NCI-H2029 treated with DMSO at 0.1 percent for 48 hours (cell line): Measurements from ENCODE around the gene ATP5PD.
"Not testable (repeated sequence)": the region's sequence is repeated elsewhere in the genome, so short reads cannot be mapped to it uniquely, and the experiment has no call there.

Experiments
- DNase-seq: peaks from one replicate; lab custom pipeline; 2025; lab: John Stamatoyannopoulos, UW

ATP5PD gene

DNA sequence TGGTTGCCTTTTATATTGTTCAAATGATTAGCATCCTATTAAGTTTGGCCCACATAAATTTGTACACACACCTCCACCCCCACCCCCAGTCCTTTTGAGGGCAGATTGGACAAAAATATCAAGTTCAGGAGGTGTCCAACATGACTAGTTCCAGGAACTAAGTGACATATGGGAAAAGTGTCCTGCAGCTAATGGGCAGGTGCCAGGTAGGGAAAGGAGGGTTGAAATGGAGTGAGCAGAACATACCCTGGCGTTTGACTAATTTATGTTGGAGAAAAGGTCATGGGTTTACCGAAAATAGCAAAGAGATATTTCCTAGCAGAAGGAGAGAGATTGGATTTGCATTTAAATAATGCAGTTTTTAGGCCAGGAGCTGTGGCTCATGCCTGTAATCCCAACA, 5.2 kb upstream of the ATP5PD start:
- DNase-seq, result no peak

DNA sequence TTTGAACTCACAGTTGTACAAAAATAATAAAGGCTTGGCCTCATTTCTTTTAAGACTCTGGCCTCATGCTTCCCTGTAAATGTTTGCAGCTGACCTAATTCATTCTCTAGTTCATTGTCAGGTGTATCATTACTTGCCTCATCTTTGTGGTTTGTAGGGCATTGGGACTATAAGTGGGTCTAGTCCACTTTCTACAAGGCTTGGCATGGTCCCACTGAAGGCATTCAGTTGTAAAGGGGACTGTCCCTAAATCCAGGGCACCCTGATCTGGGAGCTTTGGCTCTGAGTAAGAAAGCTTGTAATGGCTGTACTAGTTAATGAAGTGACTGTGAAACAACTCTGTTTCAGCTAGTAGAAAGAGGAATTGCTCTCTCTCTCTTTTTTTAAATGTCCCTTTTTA, 2.9 kb upstream of the ATP5PD start:
- no peak for DNase-seq

DNA sequence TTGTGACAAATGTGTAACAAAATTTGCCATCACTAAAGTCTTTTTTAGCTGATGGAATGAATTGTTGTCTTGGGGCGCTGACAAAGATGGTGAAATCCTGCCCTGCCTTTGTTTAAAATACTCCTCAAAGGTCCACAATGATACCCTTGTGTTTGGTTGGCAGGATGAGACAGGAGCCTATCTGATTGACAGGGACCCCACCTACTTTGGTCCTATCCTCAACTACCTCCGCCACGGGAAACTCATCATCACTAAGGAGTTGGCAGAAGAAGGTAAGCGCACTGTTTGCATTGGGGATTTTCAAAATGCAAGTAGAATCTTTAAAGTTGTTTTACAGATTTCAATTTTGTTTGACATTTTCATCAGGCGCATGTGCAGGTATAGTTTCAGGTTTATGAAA, 2.3 kb upstream of the ATP5PD start:
- DNase-seq, result no peak

DNA sequence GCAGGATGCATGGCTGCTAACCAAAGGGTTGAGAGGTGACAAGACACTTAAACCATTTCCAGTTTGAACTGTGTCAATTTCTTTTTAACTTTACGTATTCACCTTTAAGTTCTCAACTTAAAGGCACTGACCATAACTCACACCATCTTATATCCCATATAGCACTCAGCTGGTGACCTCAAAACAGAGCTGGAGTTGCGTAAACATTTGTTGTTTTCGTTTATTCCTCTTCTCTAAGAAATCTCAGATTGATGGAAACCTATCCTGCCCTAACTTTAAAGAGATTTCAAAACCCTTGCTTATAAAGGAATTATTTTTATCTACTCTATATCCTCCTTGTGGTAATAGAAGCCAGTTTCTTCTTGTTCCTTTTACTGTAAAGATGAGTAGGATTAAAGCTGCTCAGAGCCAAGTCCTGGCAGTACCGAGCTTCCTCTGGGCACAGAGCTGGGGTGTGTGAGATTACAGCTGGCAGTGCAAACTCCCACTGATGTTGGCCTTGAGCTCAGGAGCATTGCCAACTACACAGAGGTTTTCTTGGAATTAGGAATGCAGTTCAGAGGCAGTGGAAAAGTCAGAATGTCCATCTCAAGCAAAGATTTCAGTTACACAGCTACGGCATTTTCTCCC, 1.6 kb upstream of the ATP5PD start:
- no peak for DNase-seq

GRCh38 chr17:75047398-75048098, 779 bp upstream of the ATP5PD start:
- DNase-seq, result no peak

DNA sequence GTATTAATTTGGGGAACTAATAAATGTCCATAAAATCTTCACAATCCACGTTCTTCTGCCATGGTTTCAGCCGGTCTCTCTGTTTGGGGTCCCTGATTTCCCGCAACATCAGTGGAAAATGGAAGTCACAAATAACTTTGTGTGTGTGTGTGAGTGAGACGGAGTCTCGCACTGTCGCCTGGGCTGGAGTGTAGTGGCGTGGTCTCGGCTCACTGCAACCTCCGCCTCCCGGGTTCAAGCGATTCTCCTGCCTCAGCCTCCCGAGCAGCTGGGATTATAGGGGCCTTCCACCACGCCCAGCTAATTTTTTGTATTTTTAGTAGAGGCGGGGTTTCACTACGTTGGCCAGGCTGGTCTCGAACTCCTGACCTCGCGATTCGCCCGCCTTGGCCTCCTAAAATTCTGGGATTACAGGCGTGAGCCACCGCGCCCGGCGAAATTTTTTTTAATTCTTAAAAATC, 793 bp downstream of the ATP5PD start:
- not testable (repeated sequence) for DNase-seq

DNA sequence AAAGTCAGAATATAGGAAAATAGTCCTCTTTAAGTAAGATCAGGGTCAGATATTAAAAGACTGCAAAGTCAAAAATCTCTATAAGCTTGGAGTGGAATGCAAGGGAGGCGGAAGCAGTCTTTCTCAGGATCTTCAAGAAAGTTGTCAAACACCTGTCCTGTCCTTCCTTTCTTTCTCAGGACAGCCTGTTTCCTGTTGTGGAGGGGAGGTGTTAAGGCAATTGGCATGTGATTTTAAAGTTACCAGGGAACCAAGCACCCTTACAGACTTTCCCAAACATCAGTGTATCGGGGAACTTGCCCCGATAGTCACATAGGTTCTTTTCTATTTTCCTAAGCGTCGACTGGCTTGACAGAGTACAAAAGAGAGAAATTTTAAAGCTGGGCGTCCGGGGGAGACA, 2.1 kb downstream of the ATP5PD start:
- no peak for DNase-seq

GRCh38 chr17:75043789-75044188, 3.0 kb downstream of the ATP5PD start:
- DNase-seq, result not testable (repeated sequence)

- no peak for DNase-seq
These were observed 5.0 kb downstream of the ATP5PD start for GRCh38 chr17:75041656-75042280.

- DNase-seq, result no peak
These were observed 7.5 kb downstream of the ATP5PD start for GRCh38 chr17:75039238-75039637.

GRCh38 chr17:75036643-75037268, 10.0 kb downstream of the ATP5PD start:
- DNase-seq, result peak; percentile 46

GRCh38 chr17:75034236-75034908, 12.4 kb downstream of the ATP5PD start:
- peak; percentile 54 for DNase-seq

GRCh38 chr17:75033346-75034235, 13.2 kb downstream of the ATP5PD start:
- peak; percentile 40 for DNase-seq

DNA sequence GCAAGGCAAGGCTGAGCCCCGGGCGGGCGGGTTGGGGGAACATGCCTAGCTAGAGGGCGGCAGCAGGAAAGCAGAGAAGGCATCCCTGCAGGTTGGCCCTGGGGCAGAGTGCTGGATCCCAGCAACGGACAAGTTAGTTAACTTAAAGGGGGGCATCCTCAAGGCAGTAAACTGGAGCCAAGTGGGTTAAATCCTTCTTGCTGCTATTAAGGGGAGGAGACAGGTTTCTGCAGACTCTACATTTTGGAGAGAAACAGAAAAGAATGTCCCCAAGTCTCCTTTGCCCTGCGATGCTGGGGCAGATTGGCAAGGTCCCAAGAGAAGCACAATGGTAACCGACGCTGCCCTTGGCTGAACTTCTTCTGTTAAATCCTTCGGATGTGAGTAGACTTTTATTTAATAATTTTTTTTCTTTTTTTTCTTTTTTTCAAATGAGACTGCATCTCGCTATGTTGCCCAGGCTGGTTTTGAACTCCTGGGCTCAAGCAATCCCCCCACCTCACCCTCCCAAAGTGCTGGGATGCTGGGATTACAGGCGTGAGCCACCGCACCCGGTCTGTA, 14.0 kb downstream of the ATP5PD start:
- DNase-seq, result no peak

DNA sequence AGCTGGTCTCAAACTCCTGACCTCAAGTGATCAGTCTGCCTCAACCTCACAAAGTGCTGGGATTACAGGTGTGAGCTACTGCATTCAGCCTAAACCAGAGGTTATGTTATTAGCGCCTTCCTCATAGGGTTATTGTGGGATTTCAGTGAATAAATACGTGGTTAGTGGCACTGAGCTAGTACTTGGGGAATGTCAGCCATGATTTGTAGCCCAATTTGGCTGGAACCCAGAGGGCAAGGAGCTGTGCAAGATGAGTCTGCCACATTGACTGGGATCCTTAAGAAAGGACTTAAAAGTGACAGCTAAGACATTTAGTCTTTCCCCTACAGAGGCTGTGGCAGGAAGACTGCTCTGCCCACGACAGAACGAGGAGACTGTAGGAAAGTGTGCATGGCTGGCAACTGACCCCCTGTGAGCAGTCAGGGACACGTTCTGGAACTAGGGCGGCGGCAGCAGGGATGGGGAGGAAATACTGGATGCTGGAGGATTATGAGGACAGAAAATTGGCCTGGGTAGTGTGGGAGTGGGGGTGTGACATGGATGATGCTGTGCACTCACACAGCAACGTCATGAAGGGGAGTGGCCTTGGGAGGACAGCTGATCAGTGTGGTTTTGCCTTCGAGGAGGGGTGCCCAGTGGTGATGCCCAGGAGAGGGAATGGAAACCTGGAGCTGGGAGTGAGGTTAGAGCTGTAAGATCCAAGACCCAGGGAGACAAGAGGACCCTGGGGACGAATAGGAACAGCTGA, 14.6 kb downstream of the ATP5PD start:
- no peak for DNase-seq

GRCh38 chr17:75030161-75030560, 16.6 kb downstream of the ATP5PD start:
- no peak for DNase-seq

- DNase-seq, result not testable (repeated sequence)
These were observed 20.1 kb downstream of the ATP5PD start for GRCh38 chr17:75026650-75027049.

GRCh38 chr17:75025398-75025734, 21.4 kb downstream of the ATP5PD start:
- DNase-seq, result not testable (repeated sequence)

DNA sequence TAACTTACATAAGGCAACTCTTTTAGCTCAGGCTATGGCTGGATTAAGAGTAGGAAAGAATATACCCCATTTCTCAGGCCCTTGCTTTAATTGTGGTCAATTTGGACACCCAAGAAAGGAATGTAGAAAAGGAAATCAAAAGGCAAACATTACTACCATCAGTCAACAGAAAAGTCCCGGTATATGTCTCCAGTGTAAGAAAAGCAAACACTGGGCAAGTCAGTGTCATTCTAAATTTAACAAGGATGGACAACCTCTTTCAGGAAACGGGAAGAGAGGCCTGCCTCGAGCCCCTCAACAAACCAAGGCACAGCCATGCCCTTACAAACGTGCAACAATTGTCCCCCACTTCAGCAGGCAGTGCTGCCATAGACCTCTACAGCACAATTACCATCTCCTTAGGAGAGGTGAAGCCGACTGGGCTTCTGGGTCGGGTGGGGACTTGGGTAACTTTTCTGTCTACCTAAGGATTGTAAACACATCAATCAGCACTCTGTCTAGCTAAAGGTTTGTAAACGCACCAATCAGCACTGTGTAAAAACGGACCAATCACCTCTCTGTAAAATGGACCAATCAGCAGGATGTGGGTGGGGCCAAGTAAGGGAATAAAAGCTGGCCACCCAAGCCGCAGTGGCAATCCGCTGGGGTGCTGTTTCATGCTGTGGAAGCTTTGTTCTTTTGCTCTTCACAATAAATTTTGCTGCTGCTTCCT, 21.9 kb downstream of the ATP5PD start:
- DNase-seq, result no peak
